ENCODE measurements around the gene USP13. TPM values are rescaled to one million over a fixed set of nuclear protein-coding genes. Genes with fewer than 3 reads are reported as not detected.

USP13 gene
- polyA plus RNA-seq, 6 donors from 2014 or later, result 4.9 to 18.5 (median 8.3) TPM

Other genes starting within 250 kb of the USP13 start
- gene GNB4, start 201.6 kb upstream of the USP13 start, polyA plus RNA-seq (ENCODE audit: low read depth in 6 of 6), result 10 to 100 TPM; 12.9 to 53.9 (median 44.7) TPM
- 10 to 100 TPM; 26.9 to 48.6 (median 31.8) TPM for gene ACTL6A, start 90.1 kb upstream of the USP13 start, polyA plus RNA-seq (ENCODE audit: low read depth in 6 of 6)
- 10 to 100 TPM; 33.0 to 51.2 (median 45.7) TPM for gene MRPL47, start 48.4 kb upstream of the USP13 start, polyA plus RNA-seq (ENCODE audit: low read depth in 6 of 6)
- 100 to 1,000 TPM in 1 of 6 donors, 10 to 100 TPM in 5; 52.3 to 102 (median 77.4) TPM for gene NDUFB5, start 48.2 kb upstream of the USP13 start, polyA plus RNA-seq (ENCODE audit: low read depth in 6 of 6)